ENCODE data around the gene MUS81.

MUS81 gene

DNA sequence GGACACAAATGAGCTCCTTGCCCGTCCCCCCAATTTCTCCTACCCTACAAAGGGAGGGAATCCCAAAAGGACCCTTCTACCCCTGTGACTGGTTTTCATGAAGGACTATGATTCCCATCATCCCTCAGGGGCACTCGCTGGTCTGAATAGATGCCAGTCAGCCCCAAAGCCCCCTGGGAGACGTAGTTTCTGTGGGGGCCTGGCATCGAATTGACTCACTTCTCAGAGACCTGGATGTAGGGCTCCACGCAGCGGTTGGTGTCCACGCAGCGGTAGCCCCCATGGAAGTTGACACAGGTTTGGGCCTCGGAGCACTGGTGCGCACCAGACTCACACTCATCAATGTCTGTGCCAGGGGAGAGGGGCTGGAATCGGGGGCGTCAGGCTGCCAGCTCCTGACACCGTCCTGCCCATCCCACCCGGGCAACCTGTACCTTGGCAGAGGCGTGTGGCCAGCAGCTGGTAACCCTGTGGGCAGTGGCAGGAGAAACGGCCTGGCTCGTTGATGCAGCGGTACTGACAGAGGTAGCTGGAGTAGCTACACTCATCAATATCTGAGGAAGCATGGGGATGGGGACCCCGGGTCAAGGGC is 7.9 kb downstream of the MUS81 start:
- no peaks in the 10 kb centered on the region for H3K9me3 ChIP-seq (ENCODE audit: insufficient read depth, low read length, severe bottlenecking)
- H3K27ac ChIP-seq (ENCODE audit: low read length) = no peak overlapping the region
- no peaks in the 10 kb centered on the region for H3K27me3 ChIP-seq (ENCODE audit: insufficient read depth, low read length, poor library complexity)
- peaks cover 19% of the 10 kb centered on the region for H3K4me1 ChIP-seq (ENCODE audit: insufficient read depth, low read length)
- TF ChIP-seq, protein P1, sequence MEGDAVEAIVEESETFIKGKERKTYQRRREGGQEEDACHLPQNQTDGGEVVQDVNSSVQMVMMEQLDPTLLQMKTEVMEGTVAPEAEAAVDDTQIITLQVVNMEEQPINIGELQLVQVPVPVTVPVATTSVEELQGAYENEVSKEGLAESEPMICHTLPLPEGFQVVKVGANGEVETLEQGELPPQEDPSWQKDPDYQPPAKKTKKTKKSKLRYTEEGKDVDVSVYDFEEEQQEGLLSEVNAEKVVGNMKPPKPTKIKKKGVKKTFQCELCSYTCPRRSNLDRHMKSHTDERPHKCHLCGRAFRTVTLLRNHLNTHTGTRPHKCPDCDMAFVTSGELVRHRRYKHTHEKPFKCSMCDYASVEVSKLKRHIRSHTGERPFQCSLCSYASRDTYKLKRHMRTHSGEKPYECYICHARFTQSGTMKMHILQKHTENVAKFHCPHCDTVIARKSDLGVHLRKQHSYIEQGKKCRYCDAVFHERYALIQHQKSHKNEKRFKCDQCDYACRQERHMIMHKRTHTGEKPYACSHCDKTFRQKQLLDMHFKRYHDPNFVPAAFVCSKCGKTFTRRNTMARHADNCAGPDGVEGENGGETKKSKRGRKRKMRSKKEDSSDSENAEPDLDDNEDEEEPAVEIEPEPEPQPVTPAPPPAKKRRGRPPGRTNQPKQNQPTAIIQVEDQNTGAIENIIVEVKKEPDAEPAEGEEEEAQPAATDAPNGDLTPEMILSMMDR (IDR thresholded peaks at IDR 0.05; ENCODE audit: borderline replicate concordance, extremely low read depth, low read length, poor library complexity, severe bottlenecking) = no peak
- no peak for TF ChIP-seq EZH2 (IDR thresholded peaks at IDR 0.05; ENCODE audit: borderline replicate concordance, low read depth, low read length, severe bottlenecking)
- peaks cover 31% of the 10 kb centered on the region for H4K20me1 ChIP-seq (ENCODE audit: insufficient read depth, low read length)
- no peak overlapping the region for H3K4me3 ChIP-seq (ENCODE audit: low read depth in 1 of 2, low read length in 2 of 2)
- 0 out of 2 replicates have a peak, but pooled peaks cover 3% of the 10 kb centered on the region for H3K79me2 ChIP-seq (ENCODE audit: insufficient read depth, low read length)
- no peak overlapping the region for H2AFZ ChIP-seq (ENCODE audit: low read depth, low read length)
- no peak overlapping the region for H3K9ac ChIP-seq (ENCODE audit: low read depth, low read length)
- DNase-seq (peak; percentile 52), ATAC-seq (ENCODE audit: insufficient read depth, low read depth) (peak; percentile 63)
- H3K36me3 ChIP-seq (ENCODE audit: insufficient read depth, low read length) = peaks cover 43% of the 10 kb centered on the region
- H3K4me2 ChIP-seq (ENCODE audit: insufficient read depth, low read length) = no peak overlapping the region

DNA sequence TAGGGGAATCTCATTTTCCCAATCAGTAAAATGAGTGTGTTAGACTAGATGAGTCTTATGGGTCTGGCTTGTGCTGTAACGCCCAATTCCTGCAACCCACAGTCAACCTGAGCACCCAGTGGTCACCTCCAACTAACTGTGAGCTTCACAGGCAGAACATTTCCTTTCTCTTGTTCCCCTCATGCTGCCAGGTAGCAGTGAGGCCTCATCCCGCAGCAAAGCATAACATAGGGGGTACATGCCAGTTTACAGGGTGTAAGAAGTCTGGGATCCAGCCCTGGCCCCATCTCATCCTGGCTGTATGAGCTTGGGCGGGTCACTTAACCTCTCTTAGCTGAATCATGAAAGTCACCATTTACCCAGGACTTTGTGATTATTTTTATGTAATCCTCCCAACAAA is 8.7 kb downstream of the MUS81 start:
- H3K4me2 ChIP-seq (ENCODE audit: insufficient read depth, low read length) = no peak overlapping the region
- no peak overlapping the region for H3K27ac ChIP-seq (ENCODE audit: low read length)
- peaks cover 35% of the 10 kb centered on the region for H3K36me3 ChIP-seq (ENCODE audit: insufficient read depth, low read length)
- ATAC-seq (ENCODE audit: insufficient read depth, low read depth) (no peak), DNase-seq (no peak)
- H3K9me3 ChIP-seq (ENCODE audit: insufficient read depth, low read length, severe bottlenecking) = no peaks in the 10 kb centered on the region
- no peak overlapping the region for H3K4me3 ChIP-seq (ENCODE audit: low read depth in 1 of 2, low read length in 2 of 2)
- no peaks in the 10 kb centered on the region for H3K79me2 ChIP-seq (ENCODE audit: insufficient read depth, low read length)
- H3K9ac ChIP-seq (ENCODE audit: low read depth, low read length) = no peak overlapping the region
- TF ChIP-seq, protein P1 (IDR thresholded peaks at IDR 0.05; ENCODE audit: borderline replicate concordance, extremely low read depth, low read length, poor library complexity, severe bottlenecking) = no peak
- TF ChIP-seq EZH2 (IDR thresholded peaks at IDR 0.05; ENCODE audit: borderline replicate concordance, low read depth, low read length, severe bottlenecking) = no peak
- H3K27me3 ChIP-seq (ENCODE audit: insufficient read depth, low read length, poor library complexity) = no peaks in the 10 kb centered on the region
- H2AFZ ChIP-seq (ENCODE audit: low read depth, low read length) = no peak overlapping the region
- peaks cover 24% of the 10 kb centered on the region for H4K20me1 ChIP-seq (ENCODE audit: insufficient read depth, low read length)
- H3K4me1 ChIP-seq (ENCODE audit: insufficient read depth, low read length) = peaks cover 19% of the 10 kb centered on the region

- TF ChIP-seq, protein P1 (IDR thresholded peaks at IDR 0.05; ENCODE audit: borderline replicate concordance, extremely low read depth, low read length, poor library complexity, severe bottlenecking) = no peak
- TF ChIP-seq EZH2 (IDR thresholded peaks at IDR 0.05; ENCODE audit: borderline replicate concordance, low read depth, low read length, severe bottlenecking) = no peak
- no peak overlapping the region for H3K4me3 ChIP-seq (ENCODE audit: low read depth in 1 of 2, low read length in 2 of 2)
- no peak overlapping the region for H3K4me2 ChIP-seq (ENCODE audit: insufficient read depth, low read length)
- H3K36me3 ChIP-seq (ENCODE audit: insufficient read depth, low read length) = peaks cover 27% of the 10 kb centered on the region
- ATAC-seq (ENCODE audit: insufficient read depth, low read depth) = 0 out of 3 replicates have a peak, but pooled peaks have one; percentile 2
- no peaks in the 10 kb centered on the region for H3K27me3 ChIP-seq (ENCODE audit: insufficient read depth, low read length, poor library complexity)
- peaks cover 19% of the 10 kb centered on the region for H3K4me1 ChIP-seq (ENCODE audit: insufficient read depth, low read length)
- no peak overlapping the region for H2AFZ ChIP-seq (ENCODE audit: low read depth, low read length)
- H3K27ac ChIP-seq (ENCODE audit: low read length) = no peak overlapping the region
- H4K20me1 ChIP-seq (ENCODE audit: insufficient read depth, low read length) = peaks cover 15% of the 10 kb centered on the region
- no peak overlapping the region for H3K9ac ChIP-seq (ENCODE audit: low read depth, low read length)
- H3K9me3 ChIP-seq (ENCODE audit: insufficient read depth, low read length, severe bottlenecking) = no peaks in the 10 kb centered on the region
- no peaks in the 10 kb centered on the region for H3K79me2 ChIP-seq (ENCODE audit: insufficient read depth, low read length)
- no peak for DNase-seq
Observed at GRCh38 chr11:65869643-65870306, 9.5 kb downstream of the MUS81 start.
